Coronary artery (tissue), 2 donors: ENCODE data around the gene SLC26A9.
A peak's percentile ranks its signal among the peaks of the same experiment; 100 is the strongest.

Experiments
- DNase-seq: peaks from one replicate; pipeline ENCODE4 v3.0.0-alpha.2; 2017; ENCODE audit warnings: low spot score
- H3K27ac ChIP-seq, 2 donors: fragments of 200-600 bp; sonication (generic); one replicate each; pipeline ENCODE4 v1.5.1; 2016 to 2019
- H3K4me3 ChIP-seq: fragments of 200-600 bp; sonication (generic); 2 replicates; pipeline ENCODE4 v1.5.1; 2016; ENCODE audit warnings: mild to moderate bottlenecking, moderate library complexity
- CTCF ChIP-seq: fragments of 200-600 bp; sonication (generic); IDR thresholded peaks from one replicate; pipeline ENCODE4 v1.5.1; 2019; ENCODE audit warnings: antibody characterized with exemption

SLC26A9 gene

GRCh38 chr1:205986861-205987260 lies 43.6 kb upstream of the SLC26A9 start:
- H3K27ac ChIP-seq: peak overlapping the region; percentile 38 to 65
- no peak overlapping the region for H3K4me3 ChIP-seq
- no peak for DNase-seq
- TF ChIP-seq CTCF: no peak

DNA sequence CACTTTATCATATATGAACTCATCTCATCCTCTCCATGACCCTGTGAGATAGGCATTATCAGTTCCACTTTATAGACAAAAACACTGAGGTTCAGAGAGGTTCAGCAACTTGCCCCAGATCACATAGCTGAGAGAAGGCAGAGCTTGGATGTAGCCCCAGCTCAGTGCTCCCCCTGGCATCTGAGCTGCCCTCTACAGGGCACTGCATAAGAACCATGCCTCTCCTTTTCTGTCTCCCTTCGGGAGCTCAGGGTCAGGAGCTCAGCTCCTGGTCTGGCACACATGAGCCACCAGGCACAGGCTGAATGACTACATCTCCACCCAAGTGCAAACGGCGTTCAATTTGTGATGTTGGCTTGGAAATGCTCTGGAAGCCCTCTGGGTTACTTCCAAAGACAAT lies 43.0 kb upstream of the SLC26A9 start:
- TF ChIP-seq CTCF: no peak

DNA sequence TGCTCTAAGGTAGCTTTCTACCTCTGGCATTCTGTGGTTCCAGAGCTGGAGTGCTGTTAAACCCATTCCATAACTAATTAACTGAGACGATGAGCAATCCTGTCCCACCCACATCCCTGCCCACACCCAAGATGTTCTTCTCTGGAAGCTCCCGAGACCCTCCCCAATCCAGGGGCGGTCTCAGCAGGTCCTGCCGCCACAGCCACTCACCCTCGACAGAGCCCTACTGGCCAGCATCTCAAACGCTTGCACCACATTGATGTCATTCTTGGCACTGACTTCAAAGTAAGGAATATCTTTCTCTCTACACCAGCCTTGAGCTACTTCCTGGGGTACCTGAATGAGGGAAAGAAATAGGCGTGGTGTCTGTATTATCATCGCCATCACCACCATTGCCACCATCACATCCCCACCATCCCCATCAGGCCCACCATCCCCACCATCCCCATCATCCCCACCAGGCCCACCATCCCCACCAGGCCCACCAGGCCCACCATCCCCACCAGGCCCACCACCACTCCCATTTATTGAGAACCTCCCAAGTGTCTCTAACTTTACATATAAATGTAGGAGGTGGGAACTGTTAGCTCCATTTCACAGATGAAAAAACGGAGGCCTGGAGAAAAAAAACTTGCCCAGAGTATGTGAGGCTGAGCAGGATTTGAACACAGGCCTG lies 42.2 kb upstream of the SLC26A9 start:
- no peak overlapping the region for H3K27ac ChIP-seq
- H3K4me3 ChIP-seq: no peak overlapping the region
- TF ChIP-seq CTCF: no peak
- DNase-seq: no peak

More for the DNA sequence above, 43.0 kb upstream of the SLC26A9 start:
- DNase-seq: no peak
- Histone ChIP-seq H3K27ac (peak overlapping the region; percentile 38 to 65), H3K4me3 (no peak overlapping the region)

- DNase-seq: no peak
- Histone ChIP-seq H3K4me3 (no peak overlapping the region), H3K27ac (no peak overlapping the region)
- TF ChIP-seq CTCF: peak; percentile 42
These were observed 40.9 kb upstream of the SLC26A9 start for GRCh38 chr1:205983925-205984725.

DNA sequence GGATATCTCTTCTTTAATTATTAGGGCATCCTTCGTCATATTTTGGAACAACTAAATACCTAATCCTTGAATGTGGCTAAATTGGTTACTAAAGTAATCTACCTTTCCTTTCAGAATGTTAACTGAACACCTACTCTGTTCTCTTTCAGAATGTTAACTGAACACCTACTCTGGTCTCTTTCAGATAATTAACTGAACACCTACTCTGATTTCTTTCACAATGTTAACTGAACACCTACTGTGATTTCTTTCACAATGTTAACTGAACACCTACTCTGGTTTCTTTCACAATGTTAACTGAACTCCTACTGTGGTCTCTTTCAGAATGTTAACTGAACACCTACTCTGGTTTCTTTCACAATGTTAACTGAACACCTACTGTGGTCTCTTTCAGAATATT lies 38.0 kb upstream of the SLC26A9 start:
- Histone ChIP-seq H3K4me3 (no peak overlapping the region), H3K27ac (no peak overlapping the region)
- no peak for TF ChIP-seq CTCF
- DNase-seq: no peak

DNA sequence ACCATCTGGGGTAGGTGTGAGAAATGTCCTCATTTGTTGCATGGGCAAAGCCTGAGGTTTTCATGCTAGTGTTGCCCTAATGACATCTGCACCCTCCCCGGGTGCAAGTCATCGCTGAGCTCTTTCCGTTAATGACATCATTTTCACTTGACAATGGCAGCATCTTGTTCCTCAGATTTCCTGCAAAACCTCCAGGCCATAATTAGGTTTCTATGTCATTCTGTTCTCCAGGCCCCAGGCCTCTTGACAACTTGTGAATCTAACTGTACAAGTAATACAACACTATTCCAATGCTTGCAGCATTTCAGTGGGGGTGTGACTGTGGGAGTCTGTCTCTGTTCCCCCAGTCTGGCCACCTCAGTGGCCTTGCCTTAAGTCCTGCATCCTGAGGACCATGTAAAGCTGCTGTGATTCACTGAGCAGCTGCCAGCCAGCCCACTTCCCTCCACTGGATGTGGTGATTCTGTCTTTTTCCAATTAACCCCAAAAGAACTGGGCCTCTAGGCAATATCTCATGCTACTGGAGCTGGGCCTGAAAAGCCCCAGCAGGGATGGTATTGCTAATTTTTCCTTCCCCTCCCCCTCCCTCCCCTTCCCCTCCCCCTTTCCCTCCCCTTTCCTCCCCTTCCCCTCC lies 37.1 kb upstream of the SLC26A9 start:
- TF ChIP-seq CTCF: no peak
- no peak for DNase-seq
- no peak overlapping the region for H3K27ac ChIP-seq
- H3K4me3 ChIP-seq: no peak overlapping the region
